A673 (cell line): ENCODE measurements around the gene XYLT1. TPM values are rescaled to one million over a fixed set of nuclear protein-coding genes. Genes with fewer than 3 reads are reported as not detected.

ENCODE experiments used
- BruUV-seq: library from RNA; stranded (reverse); fragments of 400-500 nt; replicated peaks from 2 replicates; lab custom pipeline; 2021; lab: Mats Ljungman, UMichigan
- CTCF ChIA-PET: fragments of 300-600 bp; sonication (Branson Sonifier 250); formaldehyde crosslinking; loops from one replicate; lab custom pipeline; 2022; ENCODE audit warnings: antibody characterized with exemption; lab: Charles Lee
- POLR2A ChIA-PET: fragments of 300-600 bp; sonication (Branson Sonifier 250); formaldehyde crosslinking; loops from one replicate; lab custom pipeline; 2022; ENCODE audit warnings: antibody characterized with exemption; ENCODE audit not compliant: low non-redundant PET; lab: Charles Lee
- DNase-seq: peaks from one replicate; pipeline ENCODE4 v3.0.0-alpha.2; 2015; ENCODE audit warnings: low spot score
- H3K27ac ChIP-seq: fragments of 200-600 bp; sonication (generic); 2 replicates; pipeline ENCODE4 v1.5.1; 2016; ENCODE audit warnings: mixed run types, low read depth, mild to moderate bottlenecking, mixed read lengths, antibody characterized with exemption, low read length; ENCODE audit not compliant: poor library complexity, severe bottlenecking
- H3K27me3 ChIP-seq: fragments of 200-600 bp; sonication (generic); replicated peaks from 2 replicates; pipeline ENCODE4 v1.6.1; 2017; ENCODE audit warnings: mixed run types, low read depth, mild to moderate bottlenecking, mixed read lengths, antibody characterized with exemption, low read length; ENCODE audit not compliant: insufficient read depth, poor library complexity
- H3K36me3 ChIP-seq: fragments of 200-600 bp; sonication (generic); 2 replicates; pipeline ENCODE4 v1.6.1; 2016; ENCODE audit warnings: mixed run types, mild to moderate bottlenecking, mixed read lengths, antibody characterized with exemption, low read length; ENCODE audit not compliant: insufficient read depth, poor library complexity, severe bottlenecking
- H3K4me1 ChIP-seq: fragments of 200-600 bp; sonication (generic); 2 replicates; pipeline ENCODE4 v1.6.1; 2017; ENCODE audit warnings: mixed run types, mild to moderate bottlenecking, mixed read lengths, antibody characterized with exemption, low read length; ENCODE audit not compliant: insufficient read depth, poor library complexity, severe bottlenecking
- H3K4me3 ChIP-seq: fragments of 200-600 bp; sonication (generic); 2 replicates; pipeline ENCODE4 v1.5.1; 2016; ENCODE audit warnings: low read depth, mixed run types, mild to moderate bottlenecking, mixed read lengths, low read length; ENCODE audit not compliant: poor library complexity, severe bottlenecking
- H3K9me3 ChIP-seq: fragments of 200-600 bp; sonication (generic); 2 replicates; pipeline ENCODE4 v1.6.1; 2016; ENCODE audit warnings: mixed run types, low read depth, mild to moderate bottlenecking, mixed read lengths, antibody characterized with exemption, low read length; ENCODE audit not compliant: poor library complexity, severe bottlenecking
- CTCF ChIP-seq: fragments of 300-800, 200-600 bp; sonication (generic); conservative IDR thresholded peaks from 2 replicates; pipeline ENCODE4 v1.5.1; 2017; ENCODE audit warnings: low read depth, mild to moderate bottlenecking, antibody characterized with exemption, low read length, moderate library complexity, mixed read lengths
- EZH2 ChIP-seq: fragments of 200-600 bp; sonication (generic); IDR thresholded peaks from 2 replicates; pipeline ENCODE4 v1.6.1; 2017; ENCODE audit warnings: borderline replicate concordance, low read depth, mild to moderate bottlenecking, mixed read lengths, antibody characterized with exemption, low read length; ENCODE audit not compliant: poor library complexity, severe bottlenecking
- intact Hi-C: fragments of 100-400 bp; cut with micrococcal nuclease; formaldehyde crosslinking; loops from one replicate; pipeline ENCODE4 v1.10.0; 2022; ENCODE audit not compliant: unreplicated experiment
- total RNA-seq: library from RNA; stranded (reverse); gene quantifications from 2 replicates; pipeline ENCODE4 v1.2.3, GENCODE V29; 2021

The XYLT1 gene
- total RNA-seq, 1 experiment from 2014 or later = 0.64 TPM

- no TSS peak for BruUV-seq
- Histone ChIP-seq H3K4me1 (no peaks in the 10 kb centered on the region), H3K27me3 (peaks cover 13% of the 10 kb centered on the region), H3K9me3 (no peaks in the 10 kb centered on the region), H3K36me3 (no peaks in the 10 kb centered on the region), H3K4me3 (no peak overlapping the region), H3K27ac (no peak overlapping the region)
- no peak for DNase-seq
- TF ChIP-seq CTCF (no peak), EZH2 (no peak)
- ChIA-PET POLR2A (no interaction called here), CTCF (no interaction called here)
- intact Hi-C loops = no loop called here
Observed at GRCh38 chr16:17245776-17246175, 225.0 kb downstream of the XYLT1 start.

DNA sequence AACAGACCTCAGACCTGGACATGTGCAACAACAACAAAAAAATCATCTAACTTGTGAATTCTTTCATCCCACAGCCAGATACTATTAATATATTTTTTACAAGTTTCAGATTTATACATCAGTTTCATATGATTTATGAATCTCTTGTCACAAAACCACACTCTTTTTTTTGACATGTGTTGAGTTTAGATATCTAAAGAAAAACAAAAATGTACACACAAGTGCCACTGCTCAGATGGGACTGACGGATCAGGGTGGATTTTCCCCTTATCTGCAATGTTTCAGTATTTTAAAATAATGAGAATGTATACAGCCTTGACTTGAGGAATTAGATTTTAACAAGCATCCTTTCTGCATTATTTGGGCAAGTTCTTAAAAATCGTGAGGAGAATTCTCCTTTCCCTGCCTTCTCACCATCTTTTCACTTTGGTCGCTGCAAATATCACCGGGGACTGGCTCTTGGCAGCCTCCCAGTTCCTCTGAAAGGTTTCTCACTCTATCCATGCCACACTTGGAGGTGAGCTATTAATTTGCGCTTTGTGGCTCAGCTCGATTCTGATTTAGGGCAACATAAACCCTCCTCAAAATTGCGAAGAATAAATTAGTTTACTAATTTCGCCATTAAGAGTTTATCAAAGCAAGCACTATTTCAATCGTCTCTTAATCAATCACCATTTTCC, 225.7 kb downstream of the XYLT1 start:
- ChIA-PET POLR2A (no interaction called here), CTCF (no interaction called here)
- Histone ChIP-seq H3K27me3 (peaks cover 13% of the 10 kb centered on the region), H3K27ac (no peak overlapping the region), H3K4me3 (no peak overlapping the region), H3K4me1 (no peaks in the 10 kb centered on the region), H3K9me3 (no peaks in the 10 kb centered on the region), H3K36me3 (no peaks in the 10 kb centered on the region)
- intact Hi-C loops = no loop called here
- no peak for DNase-seq
- no TSS peak for BruUV-seq
- TF ChIP-seq CTCF = no peak
- TF ChIP-seq EZH2 = no peak

GRCh38 chr16:17241264-17241835, 229.4 kb downstream of the XYLT1 start:
- Histone ChIP-seq H3K9me3 (no peaks in the 10 kb centered on the region), H3K4me3 (no peak overlapping the region), H3K27me3 (peaks cover 13% of the 10 kb centered on the region), H3K36me3 (no peaks in the 10 kb centered on the region), H3K27ac (no peak overlapping the region), H3K4me1 (no peaks in the 10 kb centered on the region)
- BruUV-seq = no TSS peak
- intact Hi-C loops = no loop called here
- POLR2A ChIA-PET = no interaction called here
- DNase-seq = no peak
- CTCF ChIA-PET = no interaction called here
- TF ChIP-seq EZH2 (no peak), CTCF (no peak)
